Mesenchymal stem cell (in vitro differentiated cells and primary cell): ENCODE data around the gene MBD2.

Experiments used
- DNase-seq: peaks from one replicate; pipeline ENCODE4 v3.0.0-alpha.2; 2013
- H2AFZ ChIP-seq: one replicate; pipeline ENCODE4 v1.6.1; 2013; ENCODE audit warnings: low read depth, mild to moderate bottlenecking, control low read depth, inconsistent platforms, low read length, moderate library complexity
- H2AK5ac ChIP-seq: 2 replicates; pipeline ENCODE4 v1.6.1; 2013; ENCODE audit warnings: low read length, moderate library complexity, mild to moderate bottlenecking, inconsistent platforms; ENCODE audit not compliant: severe bottlenecking
- H2BK120ac ChIP-seq: one replicate; pipeline ENCODE4 v1.6.1; 2013; ENCODE audit warnings: low read depth, mild to moderate bottlenecking, inconsistent platforms, low read length, moderate library complexity
- H2BK12ac ChIP-seq, 2 experiments: one replicate each; pipeline ENCODE4 v1.6.1; 2013; ENCODE audit warnings: inconsistent platforms in 2 of 2, low read length in 2 of 2, mild to moderate bottlenecking in 2 of 2, moderate library complexity in 2 of 2, control low read depth in 1 of 2
- H2BK15ac ChIP-seq: one replicate; pipeline ENCODE4 v1.6.1; 2013; ENCODE audit warnings: mild to moderate bottlenecking, low read depth, inconsistent platforms; ENCODE audit not compliant: poor library complexity, severe bottlenecking
- H2BK5ac ChIP-seq: 2 replicates; pipeline ENCODE4 v1.6.1; 2013; ENCODE audit warnings: low read depth, mild to moderate bottlenecking, low read length, control low read depth, inconsistent platforms; ENCODE audit not compliant: poor library complexity, severe bottlenecking
- H3K14ac ChIP-seq, 2 experiments: one replicate each; pipeline ENCODE4 v1.6.1; 2013; ENCODE audit warnings: inconsistent platforms in 2 of 2, low read length in 2 of 2, control low read depth in 1 of 2, mild to moderate bottlenecking in 1 of 2, moderate library complexity in 1 of 2
- H3K18ac ChIP-seq, 2 experiments: one replicate each; pipeline ENCODE4 v1.6.1; 2013; ENCODE audit warnings: inconsistent platforms in 2 of 2, low read length in 2 of 2, control low read depth in 1 of 2, low read depth in 1 of 2, mild to moderate bottlenecking in 1 of 2
- H3K23ac ChIP-seq, 2 experiments: one replicate each; pipeline ENCODE4 v1.6.1; 2013; ENCODE audit warnings: inconsistent platforms in 2 of 2, low read length in 2 of 2, mild to moderate bottlenecking in 2 of 2, moderate library complexity in 2 of 2, control low read depth in 1 of 2
- H3K27ac ChIP-seq: 2 replicates; pipeline ENCODE4 v1.5.1; 2013; ENCODE audit warnings: mild to moderate bottlenecking, moderate library complexity, low read length, control low read depth, inconsistent platforms; ENCODE audit not compliant: poor library complexity, severe bottlenecking
- H3K27me3 ChIP-seq, 2 experiments: 2 replicates each; pipeline versions ENCODE4 v1.6.1 to v1.7.0; 2013; ENCODE audit warnings: low read length in 2 of 2, mild to moderate bottlenecking in 2 of 2, moderate library complexity in 2 of 2, control low read depth in 1 of 2, inconsistent platforms in 1 of 2; ENCODE audit not compliant: control insufficient read depth in 1 of 2, insufficient read depth in 1 of 2
- H3K36me3 ChIP-seq, 2 experiments: 2 replicates each; pipeline versions ENCODE4 v1.6.1 to v1.7.0; 2013; ENCODE audit warnings: low read length in 2 of 2, control low read depth in 1 of 2, inconsistent platforms in 1 of 2, low read depth in 1 of 2, mild to moderate bottlenecking in 1 of 2; ENCODE audit not compliant: insufficient read depth in 2 of 2, control insufficient read depth in 1 of 2
- H3K4ac ChIP-seq, 2 experiments: one replicate each; pipeline ENCODE4 v1.6.1; 2013; ENCODE audit warnings: inconsistent platforms in 2 of 2, low read length in 2 of 2, mild to moderate bottlenecking in 2 of 2, moderate library complexity in 2 of 2, control low read depth in 1 of 2, low read depth in 1 of 2
- H3K4me1 ChIP-seq: 2 replicates; pipeline ENCODE4 v1.6.1; 2013; ENCODE audit warnings: low read depth, low read length, control low read depth; ENCODE audit not compliant: control insufficient read depth, insufficient read depth
- H3K4me2 ChIP-seq: 2 replicates; pipeline ENCODE4 v1.6.1; 2013; ENCODE audit warnings: low read length, mild to moderate bottlenecking, inconsistent platforms; ENCODE audit not compliant: poor library complexity, severe bottlenecking
- H3K4me3 ChIP-seq, 2 experiments: 2 replicates each; pipeline versions ENCODE4 v1.5.1 to v1.7.0; 2013; ENCODE audit warnings: low read length in 2 of 2, mild to moderate bottlenecking in 2 of 2, control low read depth in 1 of 2, low read depth in 1 of 2; ENCODE audit not compliant: insufficient read depth in 1 of 2
- H3K79me1 ChIP-seq: replicated peaks from 2 replicates; pipeline ENCODE4 v1.6.1; 2013; ENCODE audit warnings: mild to moderate bottlenecking, control low read depth, low read length, inconsistent platforms; ENCODE audit not compliant: poor library complexity, severe bottlenecking
- H3K9ac ChIP-seq: 2 replicates; pipeline ENCODE4 v1.7.0; 2013; ENCODE audit warnings: mild to moderate bottlenecking, low read length, moderate library complexity
- H3K9me3 ChIP-seq: 2 replicates; pipeline ENCODE4 v1.7.0; 2013; ENCODE audit warnings: mild to moderate bottlenecking, low read length; ENCODE audit not compliant: control insufficient read depth
- H4K8ac ChIP-seq: one replicate; pipeline ENCODE4 v1.6.1; 2013; ENCODE audit warnings: inconsistent platforms, mild to moderate bottlenecking, low read length, moderate library complexity
- H4K91ac ChIP-seq: one replicate; pipeline ENCODE4 v1.6.1; 2013; ENCODE audit warnings: mild to moderate bottlenecking, low read length, inconsistent platforms
- WGBS: methylation state at CpG from one replicate; pipeline ENCODE4 v1.1.7; 2013; ENCODE audit warnings: mixed read lengths; 5-methylcytosine and 5-hydroxymethylcytosine counted together

MBD2 gene

DNA sequence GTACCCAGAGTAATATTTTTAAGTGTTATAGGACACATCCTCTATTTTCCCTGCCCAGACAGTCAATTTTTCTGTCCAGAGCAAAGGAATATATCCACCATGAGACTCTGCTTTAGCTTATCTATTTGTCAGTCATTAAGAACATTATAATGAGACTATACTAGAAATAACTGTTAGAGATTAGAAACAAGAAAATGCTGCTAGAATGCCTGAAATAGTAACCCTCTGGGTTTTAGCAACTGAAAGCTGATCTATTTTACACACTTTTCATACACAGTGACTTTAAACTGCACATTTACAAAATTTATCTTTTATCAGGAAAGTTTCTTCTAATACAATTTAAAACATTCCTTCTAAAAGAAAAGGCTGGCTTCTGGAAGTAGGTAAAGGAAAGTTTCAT, 39.6 kb downstream of the MBD2 start:
- no peak overlapping the region for H3K23ac ChIP-seq
- H3K36me3 ChIP-seq: peaks cover 9 to 63% of the 10 kb centered on the region in 2 experiments
- H3K4me3 ChIP-seq: no peak overlapping the region
- no peak overlapping the region for H2BK120ac ChIP-seq
- H3K4me2 ChIP-seq: no peak overlapping the region
- H3K4ac ChIP-seq: no peak overlapping the region
- H2BK5ac ChIP-seq: no peak overlapping the region
- H3K27me3 ChIP-seq: no peaks in the 10 kb centered on the region
- no peak overlapping the region for H3K18ac ChIP-seq
- no peak overlapping the region for H3K14ac ChIP-seq
- H3K9ac ChIP-seq: no peak overlapping the region
- H2AFZ ChIP-seq: no peak overlapping the region
- H2AK5ac ChIP-seq: no peak overlapping the region
- no peak overlapping the region for H3K27ac ChIP-seq
- H3K79me1 ChIP-seq: peaks cover 15% of the 10 kb centered on the region
- H4K91ac ChIP-seq: no peak overlapping the region
- peaks cover 2% of the 10 kb centered on the region for H3K4me1 ChIP-seq
- H4K8ac ChIP-seq: no peak overlapping the region
- no peak overlapping the region for H2BK12ac ChIP-seq
- no peak for DNase-seq
- H2BK15ac ChIP-seq: no peak overlapping the region
- H3K9me3 ChIP-seq: no peaks in the 10 kb centered on the region

DNA sequence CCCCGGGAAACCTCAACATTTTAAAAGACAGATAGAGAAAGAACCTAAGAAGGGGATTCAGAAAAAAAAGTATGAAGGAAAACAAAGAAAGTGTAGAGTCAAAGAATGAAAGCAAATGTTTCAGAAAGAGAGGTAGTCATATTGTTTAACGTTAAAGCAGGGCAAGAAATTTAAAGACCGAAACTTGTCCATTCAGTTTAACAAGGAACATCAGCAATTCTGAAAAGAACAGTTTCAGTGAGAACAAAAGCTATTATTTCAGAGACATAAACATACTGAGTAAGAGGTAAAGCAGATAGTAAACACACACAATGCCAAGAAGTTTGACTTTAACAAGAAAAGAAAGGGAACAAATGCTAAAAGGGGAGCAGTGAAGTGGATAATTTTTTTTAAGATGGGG, 41.1 kb downstream of the MBD2 start:
- H2BK120ac ChIP-seq: no peak overlapping the region
- DNase-seq: no peak
- no peak overlapping the region for H3K9ac ChIP-seq
- H3K4me3 ChIP-seq: no peak overlapping the region
- H3K18ac ChIP-seq: no peak overlapping the region
- peaks cover 14% of the 10 kb centered on the region for H3K79me1 ChIP-seq
- H2BK5ac ChIP-seq: no peak overlapping the region
- H3K4me2 ChIP-seq: no peak overlapping the region
- H3K36me3 ChIP-seq: peaks cover 6 to 54% of the 10 kb centered on the region in 2 experiments
- H2BK12ac ChIP-seq: no peak overlapping the region
- no peak overlapping the region for H3K4ac ChIP-seq
- no peak overlapping the region for H3K23ac ChIP-seq
- 93% methylated on average over 3 of the region's 3 CpGs for WGBS
- H2AFZ ChIP-seq: no peak overlapping the region
- no peak overlapping the region for H4K8ac ChIP-seq
- H3K14ac ChIP-seq: no peak overlapping the region
- H3K27ac ChIP-seq: no peak overlapping the region
- no peak overlapping the region for H4K91ac ChIP-seq
- peaks cover 2% of the 10 kb centered on the region for H3K4me1 ChIP-seq
- no peaks in the 10 kb centered on the region for H3K9me3 ChIP-seq
- no peak overlapping the region for H2BK15ac ChIP-seq
- H2AK5ac ChIP-seq: no peak overlapping the region
- no peaks in the 10 kb centered on the region for H3K27me3 ChIP-seq

DNA sequence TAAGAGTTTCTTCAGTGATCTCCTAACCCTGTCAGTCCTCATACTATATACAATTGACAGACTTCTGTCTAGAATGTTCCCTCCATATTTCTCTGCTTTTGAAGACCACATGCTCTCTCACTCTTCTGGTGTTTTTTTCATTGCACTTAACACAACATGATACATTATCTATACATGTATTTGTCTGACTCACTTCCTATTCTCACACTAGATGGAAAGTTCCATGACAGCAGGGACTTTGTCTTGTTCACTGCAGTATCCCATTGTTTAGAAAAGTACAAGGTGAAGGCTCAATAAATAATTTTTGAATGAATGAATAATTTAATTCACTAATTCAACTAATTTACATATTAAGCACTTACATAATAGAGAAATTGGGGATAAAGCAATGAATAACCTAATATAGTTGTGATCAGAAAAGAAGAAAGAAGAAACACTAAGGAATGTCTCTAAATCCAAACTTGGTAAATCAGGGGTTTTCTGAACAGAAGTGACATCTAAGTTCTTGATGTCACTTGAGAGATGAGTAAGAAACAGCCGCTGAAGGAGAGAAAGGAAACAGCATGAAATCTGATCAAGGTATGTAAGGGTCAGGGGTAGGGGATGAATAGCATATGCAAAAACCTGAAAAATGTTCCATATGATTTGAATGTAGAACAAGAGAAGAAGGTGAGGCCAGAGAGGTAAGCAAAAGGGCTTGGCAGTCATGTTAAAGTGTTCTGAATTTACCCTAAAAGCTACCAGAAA, 42.4 kb downstream of the MBD2 start:
- H4K91ac ChIP-seq: no peak overlapping the region
- H3K18ac ChIP-seq: no peak overlapping the region
- no peak overlapping the region for H2BK120ac ChIP-seq
- no peaks in the 10 kb centered on the region for H3K27me3 ChIP-seq
- no peak overlapping the region for H2BK15ac ChIP-seq
- peak; percentile 59 for DNase-seq
- H2BK5ac ChIP-seq: no peak overlapping the region
- H3K79me1 ChIP-seq: peaks cover 11% of the 10 kb centered on the region
- H3K4me3 ChIP-seq: no peak overlapping the region
- H3K23ac ChIP-seq: no peak overlapping the region
- peaks cover 6 to 43% of the 10 kb centered on the region in 2 experiments for H3K36me3 ChIP-seq
- no peak overlapping the region for H2AK5ac ChIP-seq
- H3K4me2 ChIP-seq: no peak overlapping the region
- H3K27ac ChIP-seq: no peak overlapping the region
- H3K4me1 ChIP-seq: peaks cover 2% of the 10 kb centered on the region
- H2AFZ ChIP-seq: no peak overlapping the region
- H4K8ac ChIP-seq: no peak overlapping the region
- WGBS: 55% methylated on average over 1 of the region's 1 CpG
- H3K9ac ChIP-seq: no peak overlapping the region
- no peaks in the 10 kb centered on the region for H3K9me3 ChIP-seq
- no peak overlapping the region for H2BK12ac ChIP-seq
- no peak overlapping the region for H3K4ac ChIP-seq
- no peak overlapping the region for H3K14ac ChIP-seq

DNA sequence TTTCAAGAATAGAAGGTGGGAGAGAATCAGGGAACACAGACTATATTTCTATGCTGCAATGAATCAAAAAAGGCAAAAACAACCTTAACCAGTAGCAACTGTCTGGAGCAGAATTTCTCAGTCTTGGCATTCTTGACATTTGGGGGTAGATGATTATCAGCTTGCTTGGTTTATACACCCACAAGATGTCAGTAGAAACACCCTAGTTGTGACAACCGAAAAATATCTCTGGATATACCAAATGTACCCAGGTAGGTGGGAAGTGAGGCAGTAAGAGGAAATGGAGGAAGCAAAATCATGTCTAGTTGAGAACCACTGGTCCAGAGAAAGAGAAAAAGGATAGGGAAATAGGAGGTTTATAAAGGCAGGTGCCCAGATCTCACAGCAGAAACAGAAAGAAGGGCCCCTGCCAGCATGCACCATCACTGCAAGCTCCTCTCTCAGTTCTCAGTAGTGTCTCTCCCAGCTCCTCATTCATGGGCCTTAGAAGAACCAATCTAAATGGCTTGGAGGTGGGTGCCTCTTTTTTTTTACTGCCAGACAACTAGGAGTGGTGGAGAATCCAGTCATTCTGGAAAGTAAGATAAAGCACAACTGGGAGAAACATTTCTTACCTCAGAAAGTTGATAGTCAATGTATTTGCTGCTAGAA, 50.4 kb downstream of the MBD2 start:
- H2AFZ ChIP-seq: no peak overlapping the region
- H3K9ac ChIP-seq: no peak overlapping the region
- no peak overlapping the region for H2BK15ac ChIP-seq
- no peak overlapping the region for H2BK120ac ChIP-seq
- no peak overlapping the region for H4K8ac ChIP-seq
- H3K9me3 ChIP-seq: no peaks in the 10 kb centered on the region
- H3K36me3 ChIP-seq: peaks cover 0 to 34% of the 10 kb centered on the region in 2 experiments
- H3K4me1 ChIP-seq: no peaks in the 10 kb centered on the region
- H3K4me2 ChIP-seq: no peak overlapping the region
- no peak overlapping the region for H3K4me3 ChIP-seq
- H3K27me3 ChIP-seq: no peaks in the 10 kb centered on the region
- no peak for DNase-seq
- no peak overlapping the region for H2AK5ac ChIP-seq
- H3K18ac ChIP-seq: no peak overlapping the region
- no peak overlapping the region for H3K4ac ChIP-seq
- H4K91ac ChIP-seq: no peak overlapping the region
- H3K23ac ChIP-seq: no peak overlapping the region
- no CpG with 5 or more reads among the region's 1 CpG for WGBS
- no peak overlapping the region for H3K27ac ChIP-seq
- H3K79me1 ChIP-seq: peaks cover 25% of the 10 kb centered on the region
- H2BK12ac ChIP-seq: no peak overlapping the region
- no peak overlapping the region for H3K14ac ChIP-seq
- no peak overlapping the region for H2BK5ac ChIP-seq
